Measurements from ENCODE around the gene EMP3.

DNA sequence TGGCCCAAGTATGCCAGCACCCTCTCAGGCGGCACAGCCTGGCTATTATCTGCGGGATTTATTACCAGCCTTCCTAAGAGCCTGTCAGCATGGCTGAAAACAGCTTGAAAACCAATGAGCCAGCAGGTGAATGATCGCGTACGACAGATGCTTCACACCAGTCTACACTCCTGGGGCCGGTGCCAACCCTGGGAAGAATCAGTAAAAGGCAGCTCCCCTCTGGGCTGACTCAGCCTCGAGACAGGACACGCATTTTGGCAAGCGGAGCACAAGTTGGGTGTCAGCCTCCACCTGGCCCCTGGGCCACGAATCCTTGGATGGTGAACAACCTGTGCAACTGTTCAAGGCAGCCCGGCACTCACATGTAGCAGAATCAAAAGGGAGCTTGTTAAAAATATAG, 15.6 kb downstream of the EMP3 start:
- TF ChIP-seq GATA2 (IDR thresholded peaks at IDR 0.05; ENCODE audit: low read depth, low read length), result no peak
- no peak for TF ChIP-seq GATA3 (IDR thresholded peaks at IDR 0.05; ENCODE audit: low read depth, low read length)
